DMS79 treated with DMSO at 0.1 percent for 48 hours (cell line): ENCODE data around the gene PRPS1.
"Not testable (repeated sequence)": the region's sequence is repeated elsewhere in the genome, so short reads cannot be mapped to it uniquely, and the experiment has no call there.

ENCODE experiments used
- DNase-seq: peaks from one replicate; lab custom pipeline; 2025; lab: John Stamatoyannopoulos, UW

Gene PRPS1

DNA sequence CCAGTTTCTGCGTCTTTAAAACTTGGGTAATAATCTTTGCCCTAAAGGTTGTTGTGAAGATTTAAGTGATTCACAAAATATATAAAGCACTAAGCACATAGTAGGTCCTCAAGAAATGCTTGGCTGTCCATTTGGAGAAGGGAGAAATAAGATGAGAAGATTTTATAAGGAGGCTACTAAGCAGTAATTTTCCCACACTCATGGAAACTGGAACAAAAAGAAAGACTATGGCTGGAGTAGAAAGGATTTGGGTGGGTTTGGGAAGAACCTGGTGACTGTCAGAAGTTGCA lies 47.0 kb downstream of the PRPS1 start:
- DNase-seq = no peak

- no peak for DNase-seq
Observed at GRCh38 chrX:107675823-107676555, 47.7 kb downstream of the PRPS1 start.

DNA sequence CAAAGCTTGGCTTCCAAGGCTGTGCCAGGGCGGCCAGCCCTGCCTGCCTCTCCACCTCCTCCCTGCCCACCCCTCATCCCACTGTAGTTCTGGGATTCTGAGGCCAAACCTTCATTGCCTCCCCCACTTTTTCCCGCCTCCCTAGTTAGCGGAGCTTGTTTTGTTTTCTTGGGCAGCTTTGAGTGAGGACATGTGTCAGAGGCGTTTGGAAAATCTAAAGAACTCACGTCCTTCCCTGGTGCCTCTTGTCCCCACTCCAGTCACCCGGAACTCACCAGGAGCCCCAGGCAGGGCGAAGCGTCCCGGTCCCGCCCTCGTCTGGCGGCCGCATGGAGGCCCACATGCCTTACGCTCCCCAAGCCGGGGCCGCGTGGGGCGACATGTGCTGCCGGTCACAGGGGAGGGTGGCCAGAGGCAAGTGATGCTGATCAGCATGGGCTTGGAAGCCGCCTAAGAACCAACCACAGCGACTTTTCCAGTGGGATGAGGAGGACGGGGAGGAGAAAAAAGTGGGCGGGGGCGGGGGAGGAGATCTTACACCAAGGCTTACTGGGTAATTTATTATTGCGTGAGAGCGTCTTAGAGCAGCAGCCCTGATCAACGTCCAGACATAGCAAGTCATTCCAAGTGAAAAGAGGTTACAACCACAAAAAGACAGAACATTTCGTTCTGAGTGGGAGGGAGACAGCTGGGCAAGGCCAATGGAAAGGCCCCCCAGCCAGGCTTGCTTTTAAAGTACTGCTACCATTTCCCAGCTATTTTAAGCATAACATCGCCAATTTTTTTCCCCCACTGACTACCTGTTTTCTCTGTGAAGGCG lies 48.5 kb downstream of the PRPS1 start:
- peak; percentile 23 for DNase-seq

DNA sequence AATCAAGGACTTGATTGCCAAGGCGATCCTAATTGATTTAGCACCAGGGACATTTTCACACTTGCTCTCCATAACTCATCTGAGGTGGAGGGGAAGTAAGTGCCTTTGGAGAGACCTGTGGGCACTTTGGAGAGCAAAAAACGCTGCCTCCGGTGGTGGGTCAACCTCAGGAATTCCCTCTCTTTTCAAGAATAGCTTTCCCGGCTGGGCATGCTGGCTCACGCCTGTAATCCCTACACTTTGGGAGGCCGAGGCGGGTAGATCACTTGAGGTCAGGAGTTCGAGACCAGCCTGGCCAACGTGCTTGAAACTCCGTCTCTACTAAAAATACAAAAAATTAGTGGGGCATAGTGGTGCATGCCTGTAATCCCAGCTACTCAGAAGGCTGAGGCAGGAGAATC lies 49.2 kb downstream of the PRPS1 start:
- peak; percentile 21 for DNase-seq

DNA sequence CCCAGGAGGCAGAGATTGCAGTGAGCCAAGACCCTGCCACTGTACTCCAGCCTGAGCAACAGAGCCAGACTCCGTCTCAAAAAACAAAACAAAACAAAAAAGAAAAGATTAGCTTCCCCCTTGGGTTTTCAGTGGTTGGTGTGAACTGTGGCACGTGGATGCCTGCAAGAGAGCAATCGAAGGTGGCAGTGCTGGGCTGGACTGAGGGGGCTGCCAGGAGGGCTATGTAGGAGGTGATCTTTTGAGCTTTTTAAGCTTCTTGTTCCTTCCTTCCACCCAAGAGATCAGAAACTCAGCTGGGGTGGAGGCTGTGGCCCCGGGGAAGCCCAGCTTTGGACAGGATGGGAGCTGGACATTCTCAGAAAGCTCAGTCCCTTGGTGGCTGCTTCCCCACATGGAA lies 49.6 kb downstream of the PRPS1 start:
- no peak for DNase-seq

GRCh38 chrX:107678957-107679740 lies 50.8 kb downstream of the PRPS1 start:
- DNase-seq = no peak

DNA sequence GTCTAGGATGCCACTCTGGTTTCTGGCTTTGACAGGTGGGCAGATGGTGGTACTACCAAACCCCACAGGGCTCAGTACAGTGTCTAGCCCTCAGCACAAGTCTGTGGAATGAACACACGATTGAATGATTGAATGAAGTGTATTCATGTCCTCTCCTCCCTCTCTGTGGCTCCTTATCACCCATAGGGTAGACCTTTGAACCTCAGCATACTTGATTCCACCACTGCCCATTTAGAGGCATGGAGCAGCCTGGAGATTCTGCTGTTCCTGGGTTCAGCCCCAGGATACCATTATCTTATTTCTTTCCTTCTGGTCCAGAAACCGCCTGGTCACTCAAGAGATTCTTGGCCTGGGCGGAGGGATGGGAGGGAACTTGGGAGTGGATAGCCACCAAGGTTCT lies 53.9 kb downstream of the PRPS1 start:
- no peak for DNase-seq

GRCh38 chrX:107683124-107683895 lies 55.0 kb downstream of the PRPS1 start:
- DNase-seq = no peak

- DNase-seq = no peak
Observed at GRCh38 chrX:107683931-107684330, 55.6 kb downstream of the PRPS1 start.

DNA sequence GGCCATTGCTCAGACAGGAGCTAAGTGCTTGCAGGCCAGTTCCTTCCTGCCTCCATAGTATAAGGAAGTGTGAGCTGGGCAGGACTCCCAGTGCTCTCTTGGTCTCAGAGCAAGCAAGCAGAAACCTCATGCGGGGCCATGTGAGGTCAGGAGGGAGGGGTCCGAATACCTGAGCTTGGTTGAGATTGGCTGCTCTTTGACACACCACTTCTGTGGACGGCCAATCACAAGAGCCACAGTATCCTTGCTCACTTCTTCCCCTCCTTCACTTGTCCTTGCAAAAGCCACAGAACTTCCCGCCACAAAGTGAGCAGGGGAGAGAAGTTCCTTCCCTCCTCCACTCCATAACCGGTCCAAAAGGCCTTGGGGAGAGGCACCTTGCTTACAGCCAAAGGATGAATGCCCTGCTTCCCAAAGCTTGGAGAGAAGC lies 56.7 kb downstream of the PRPS1 start:
- no peak for DNase-seq

- not testable (repeated sequence) for DNase-seq
Observed at GRCh38 chrX:107685586-107685985, 57.3 kb downstream of the PRPS1 start.

DNA sequence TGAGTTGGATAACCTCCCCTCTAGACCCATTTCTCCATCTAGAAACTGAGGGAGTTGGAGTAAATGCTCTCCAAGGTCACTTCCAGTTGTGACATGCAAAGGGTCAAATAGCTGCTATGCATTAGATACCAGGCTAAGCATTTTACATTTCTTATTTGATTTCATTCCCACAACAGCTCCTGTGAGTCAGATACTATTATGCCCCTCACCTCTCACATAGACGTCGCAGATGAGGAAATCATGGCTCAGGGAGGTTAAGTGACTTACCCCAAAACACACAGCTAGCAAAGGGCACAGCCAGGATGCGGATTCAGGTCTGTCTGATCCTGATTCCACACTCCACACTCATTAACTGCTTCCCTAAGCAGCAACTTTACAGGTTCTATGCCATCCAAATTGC lies 57.7 kb downstream of the PRPS1 start:
- DNase-seq = no peak

DNA sequence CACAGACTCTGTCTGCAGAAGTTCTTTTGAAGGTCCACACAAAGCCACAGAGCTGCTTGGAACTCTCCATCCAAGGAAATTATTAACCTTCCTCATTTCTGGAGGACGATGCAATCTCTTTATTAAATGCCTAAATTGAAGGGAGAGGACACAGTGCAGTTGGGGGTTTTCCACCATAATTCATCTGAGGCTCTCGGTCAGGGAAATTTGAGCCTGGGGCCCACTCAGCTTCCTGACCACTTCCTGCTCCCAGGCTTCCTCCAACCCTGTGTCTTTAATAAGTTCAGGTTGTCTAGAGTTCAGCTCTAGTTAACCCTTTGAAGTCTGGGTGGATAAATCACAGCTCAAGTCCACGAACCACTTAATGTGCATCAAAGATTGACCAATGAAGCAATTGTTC lies 58.5 kb downstream of the PRPS1 start:
- DNase-seq = no peak

GRCh38 chrX:107687445-107687844 lies 59.1 kb downstream of the PRPS1 start:
- no peak for DNase-seq

DNA sequence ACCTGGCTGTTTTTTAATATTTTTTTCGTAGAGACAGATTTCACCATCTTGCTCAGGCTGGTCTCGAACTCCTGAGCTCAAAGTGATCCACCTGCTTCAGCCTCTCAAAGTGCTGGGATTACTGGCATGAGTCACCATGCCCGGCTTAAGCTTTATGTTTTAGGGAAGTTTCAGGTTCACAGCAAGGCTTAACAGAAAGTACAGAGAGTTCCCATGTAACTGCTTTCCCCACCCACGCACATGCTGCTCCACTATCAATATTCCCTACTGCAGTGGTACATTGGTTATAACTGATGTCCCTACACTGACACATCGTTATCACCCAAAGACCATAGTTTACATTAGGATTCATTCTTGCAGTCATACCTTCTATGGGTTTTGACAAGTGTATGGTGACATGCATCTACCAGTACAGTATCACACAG lies 62.7 kb downstream of the PRPS1 start:
- DNase-seq = no peak

- DNase-seq = no peak
Observed at GRCh38 chrX:107699616-107700015, 71.3 kb downstream of the PRPS1 start.

DNA sequence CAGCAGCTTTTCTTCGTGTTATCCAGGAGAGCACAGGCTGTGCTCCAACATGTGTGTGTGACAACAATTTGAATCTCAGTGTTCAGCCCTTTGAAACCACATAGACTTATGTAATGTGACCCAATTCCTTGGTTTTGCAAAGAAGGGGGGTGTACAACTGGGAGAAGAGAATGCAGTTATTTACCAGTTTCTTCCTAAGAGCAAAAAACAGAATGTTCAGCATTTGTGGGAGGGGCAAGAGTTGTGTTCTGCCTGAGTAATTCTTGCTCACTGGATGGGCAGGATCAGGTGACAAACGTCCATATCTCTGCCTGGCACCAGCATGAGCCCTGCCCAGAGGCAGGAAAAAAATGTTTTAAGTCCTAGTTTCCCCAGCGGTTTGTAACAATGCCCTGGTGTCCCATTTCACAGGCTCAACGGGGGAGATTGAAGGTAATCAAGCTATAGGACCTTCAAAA lies 72.0 kb downstream of the PRPS1 start:
- DNase-seq = no peak
